OCI-LY7 (cell line): ENCODE data around the gene IGF1R. TPM values are rescaled to one million over a fixed set of nuclear protein-coding genes. Genes with fewer than 3 reads are reported as not detected.

ENCODE experiments used
- BruUV-seq: library from RNA; stranded (reverse); fragments of 400-500 nt; replicated peaks from 2 replicates; lab custom pipeline; 2021; lab: Mats Ljungman, UMichigan
- CTCF ChIA-PET: fragments of 300-600 bp; sonication (Branson Sonifier 250); formaldehyde crosslinking; loops from one replicate; lab custom pipeline; 2022; ENCODE audit warnings: antibody characterized with exemption; ENCODE audit not compliant: unreplicated experiment; lab: Charles Lee
- POLR2A ChIA-PET: fragments of 300-600 bp; sonication (Branson Sonifier 250); formaldehyde crosslinking; loops from one replicate; lab custom pipeline; 2022; ENCODE audit warnings: antibody characterized with exemption; lab: Charles Lee
- DNase-seq: peaks from one replicate; pipeline ENCODE4 v3.0.0-alpha.2; 2015; ENCODE audit warnings: low spot score
- H2AFZ ChIP-seq: fragments of 200-600 bp; sonication (generic), shearing (Covaris generic); 2 replicates; pipeline ENCODE4 v1.6.1; 2014; ENCODE audit warnings: mild to moderate bottlenecking, antibody characterized with exemption, low read length, moderate library complexity
- H3K27ac ChIP-seq: fragments of 200-600 bp; sonication (generic); 2 replicates; pipeline ENCODE4 v1.5.1; 2014; ENCODE audit warnings: mixed run types, low read depth, mild to moderate bottlenecking, moderate library complexity, low read length, inconsistent platforms; ENCODE audit not compliant: poor library complexity, severe bottlenecking
- H3K36me3 ChIP-seq: fragments of 200-600 bp; sonication (generic); 2 replicates; pipeline ENCODE4 v1.6.1; 2014; ENCODE audit warnings: mild to moderate bottlenecking, antibody characterized with exemption, low read length, moderate library complexity, mixed read lengths; ENCODE audit not compliant: insufficient read depth
- H3K4me1 ChIP-seq: fragments of 200-600 bp; sonication (generic); 2 replicates; pipeline ENCODE4 v1.5.1; 2014; ENCODE audit warnings: mild to moderate bottlenecking, low read length; ENCODE audit not compliant: insufficient read depth, poor library complexity, severe bottlenecking
- H3K4me2 ChIP-seq: fragments of 200-600 bp; sonication (generic); 2 replicates; pipeline ENCODE4 v1.6.1; 2014; ENCODE audit warnings: mild to moderate bottlenecking, low read length
- H3K4me3 ChIP-seq: fragments of 200-600 bp; sonication (generic); 2 replicates; pipeline ENCODE4 v1.5.1; 2014; ENCODE audit warnings: mild to moderate bottlenecking, low read depth, low read length; ENCODE audit not compliant: poor library complexity, severe bottlenecking
- H3K79me2 ChIP-seq: fragments of 200-600 bp; sonication (generic); 2 replicates; pipeline ENCODE4 v1.6.1; 2016; ENCODE audit warnings: low read depth, mild to moderate bottlenecking, low read length, moderate library complexity, mixed read lengths; ENCODE audit not compliant: insufficient read depth
- H3K9me2 ChIP-seq: fragments of 200-600 bp; sonication (generic); 2 replicates; pipeline ENCODE4 v1.6.1; 2016; ENCODE audit warnings: mild to moderate bottlenecking, low read length, mixed read lengths; ENCODE audit not compliant: insufficient read depth
- H3K9me3 ChIP-seq: fragments of 200-600 bp; sonication (generic); 2 replicates; pipeline ENCODE4 v1.6.1; 2014; ENCODE audit warnings: mild to moderate bottlenecking, mixed run types, low read length, mixed read lengths
- H4K20me1 ChIP-seq: fragments of 200-600 bp; sonication (generic); 2 replicates; pipeline ENCODE4 v1.6.1; 2014; ENCODE audit warnings: mild to moderate bottlenecking, antibody characterized with exemption, low read length, moderate library complexity, mixed read lengths; ENCODE audit not compliant: insufficient read depth
- EZH2phosphoT487 ChIP-seq: fragments of 200-600 bp; sonication (generic); IDR thresholded peaks from 2 replicates; pipeline ENCODE4 v1.6.1; 2018; ENCODE audit warnings: low read depth, borderline replicate concordance, mild to moderate bottlenecking, mixed run types, antibody characterized with exemption, low read length, moderate library complexity, mixed read lengths
- intact Hi-C: fragments of 100-400 bp; cut with micrococcal nuclease; formaldehyde crosslinking; loops from one replicate; pipeline ENCODE4 v1.10.0; 2022; ENCODE audit not compliant: unreplicated experiment
- total RNA-seq, 2 experiments: library from RNA; depleted of rRNA in 1 of 2; stranded (reverse); fragments of >200 nt in 1 of 2; shearing (Covaris generic) in 1 of 2; gene quantifications; 2 replicates each; pipeline ENCODE4 v1.2.3, GENCODE V29; 2014 to 2022
- TF ChIP-seq, protein P1 (sequence below): fragments of 200-600 bp; sonication (generic); conservative IDR thresholded peaks from 2 replicates; pipeline ENCODE4 v1.5.1; 2014; ENCODE audit warnings: mild to moderate bottlenecking, antibody characterized with exemption, low read length, moderate library complexity, mixed read lengths

The IGF1R gene
- total RNA-seq, 2 experiments from 2014 or later = 26.5 to 29.1 TPM

DNA sequence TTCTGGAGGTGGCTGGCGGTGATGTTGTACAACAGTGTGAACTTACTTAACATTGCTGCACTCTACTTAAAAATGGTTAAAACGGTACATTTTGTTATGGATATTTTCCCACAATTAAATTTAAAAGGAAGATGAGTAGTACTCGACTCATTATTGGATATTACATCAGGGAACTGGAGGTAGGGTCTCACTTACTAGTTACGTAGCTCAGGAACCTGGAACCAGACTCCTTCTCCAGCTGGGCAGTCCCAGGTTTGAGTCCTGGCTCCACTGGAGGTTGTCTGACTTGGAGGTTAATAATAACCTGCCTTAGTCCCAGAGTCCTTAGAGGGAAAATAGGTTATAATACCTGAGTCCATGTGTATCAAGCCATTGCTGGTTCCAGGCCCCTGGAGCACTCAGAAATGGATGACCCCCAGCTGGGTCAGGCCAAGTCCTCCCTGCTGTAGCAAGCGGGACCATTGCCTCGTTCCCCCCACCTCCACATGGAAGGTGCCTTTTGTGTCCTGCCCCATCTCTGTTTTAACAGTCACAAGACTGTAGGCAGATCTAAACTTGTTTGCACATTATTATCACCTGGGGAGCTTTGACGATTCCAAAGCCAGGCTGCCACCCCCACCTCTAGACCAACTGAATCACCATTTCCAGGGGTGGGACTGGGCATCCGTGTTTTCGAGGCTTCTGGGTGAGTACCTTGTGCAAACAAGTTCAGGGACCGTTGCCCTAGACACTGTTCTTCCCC lies 126.6 kb downstream of the IGF1R start:
- intact Hi-C loops = loop anchor here (10.0 kb wide), 1 partner anchor 260 kb away; no protein-coding TSS in a partner anchor
- Histone ChIP-seq H2AFZ (no peak overlapping the region), H3K27ac (no peak overlapping the region), H4K20me1 (peaks cover 4% of the 10 kb centered on the region), H3K36me3 (no peaks in the 10 kb centered on the region), H3K4me2 (no peak overlapping the region), H3K4me3 (no peak overlapping the region), H3K4me1 (no peaks in the 10 kb centered on the region), H3K79me2 (no peaks in the 10 kb centered on the region), H3K9me2 (no peaks in the 10 kb centered on the region), H3K9me3 (no peaks in the 10 kb centered on the region)
- TF ChIP-seq, protein P1, sequence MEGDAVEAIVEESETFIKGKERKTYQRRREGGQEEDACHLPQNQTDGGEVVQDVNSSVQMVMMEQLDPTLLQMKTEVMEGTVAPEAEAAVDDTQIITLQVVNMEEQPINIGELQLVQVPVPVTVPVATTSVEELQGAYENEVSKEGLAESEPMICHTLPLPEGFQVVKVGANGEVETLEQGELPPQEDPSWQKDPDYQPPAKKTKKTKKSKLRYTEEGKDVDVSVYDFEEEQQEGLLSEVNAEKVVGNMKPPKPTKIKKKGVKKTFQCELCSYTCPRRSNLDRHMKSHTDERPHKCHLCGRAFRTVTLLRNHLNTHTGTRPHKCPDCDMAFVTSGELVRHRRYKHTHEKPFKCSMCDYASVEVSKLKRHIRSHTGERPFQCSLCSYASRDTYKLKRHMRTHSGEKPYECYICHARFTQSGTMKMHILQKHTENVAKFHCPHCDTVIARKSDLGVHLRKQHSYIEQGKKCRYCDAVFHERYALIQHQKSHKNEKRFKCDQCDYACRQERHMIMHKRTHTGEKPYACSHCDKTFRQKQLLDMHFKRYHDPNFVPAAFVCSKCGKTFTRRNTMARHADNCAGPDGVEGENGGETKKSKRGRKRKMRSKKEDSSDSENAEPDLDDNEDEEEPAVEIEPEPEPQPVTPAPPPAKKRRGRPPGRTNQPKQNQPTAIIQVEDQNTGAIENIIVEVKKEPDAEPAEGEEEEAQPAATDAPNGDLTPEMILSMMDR = no peak
- TF ChIP-seq EZH2phosphoT487 = no peak
- no peak for DNase-seq
- ChIA-PET CTCF (no interaction called here), POLR2A (interaction anchor here (0.8 kb wide), 1 partner anchor 25 kb away, joined by 3 read pairs; no protein-coding TSS in a partner anchor)
- BruUV-seq = no TSS peak

DNA sequence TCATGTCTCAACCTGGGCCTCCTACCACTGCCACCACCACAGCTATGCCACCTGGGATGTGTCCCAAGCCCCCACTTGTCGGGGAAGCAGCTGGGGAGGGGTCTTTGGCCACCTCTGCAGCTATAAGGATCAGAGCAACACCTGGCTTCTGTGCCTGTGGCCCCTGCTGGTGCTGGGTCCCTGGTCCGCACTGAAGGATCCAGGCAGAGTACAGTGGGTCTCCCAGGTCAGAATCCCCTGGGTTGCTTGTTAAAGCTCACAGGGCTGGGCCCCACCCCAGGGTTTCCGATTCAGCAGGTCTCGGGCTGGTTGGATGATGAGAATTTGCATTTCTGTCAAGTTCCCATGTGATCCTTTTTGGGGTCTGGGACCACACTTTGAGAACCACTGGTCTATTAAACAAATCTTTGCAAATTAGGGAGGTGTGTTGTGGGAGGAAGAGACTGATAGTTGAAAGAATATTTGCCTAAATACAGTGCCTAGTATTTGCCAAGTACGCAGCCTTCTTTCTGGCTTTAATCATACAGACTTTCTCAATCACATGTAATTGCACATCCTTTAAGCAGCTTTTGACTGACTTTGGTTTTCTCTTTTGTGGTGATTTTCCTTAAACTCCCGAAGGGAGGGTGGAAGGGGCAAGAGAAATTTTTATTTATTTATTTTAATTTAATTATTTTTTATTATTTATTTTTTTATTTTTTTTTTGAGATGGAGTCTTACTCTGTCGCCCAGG lies 127.3 kb downstream of the IGF1R start:
- BruUV-seq = no TSS peak
- H3K4me1 ChIP-seq = no peaks in the 10 kb centered on the region
- intact Hi-C loops = loop anchor here (10.0 kb wide), 1 partner anchor 261 kb away; no protein-coding TSS in a partner anchor
- POLR2A ChIA-PET = interaction anchor here (0.8 kb wide), 1 partner anchor 26 kb away, joined by 3 read pairs; no protein-coding TSS in a partner anchor
- H3K4me2 ChIP-seq = no peak overlapping the region
- no peak overlapping the region for H3K27ac ChIP-seq
- H2AFZ ChIP-seq = no peak overlapping the region
- no peak for DNase-seq
- H4K20me1 ChIP-seq = peaks cover 4% of the 10 kb centered on the region
- TF ChIP-seq EZH2phosphoT487 = no peak
- TF ChIP-seq, protein P1 = no peak
- no peak overlapping the region for H3K4me3 ChIP-seq
- no peaks in the 10 kb centered on the region for H3K36me3 ChIP-seq
- H3K79me2 ChIP-seq = no peaks in the 10 kb centered on the region
- no peaks in the 10 kb centered on the region for H3K9me3 ChIP-seq
- CTCF ChIA-PET = no interaction called here
- H3K9me2 ChIP-seq = no peaks in the 10 kb centered on the region
